Endothelial cell of umbilical vein (primary cell): ENCODE results near the gene RAB3IL1. TPM values are rescaled to one million over a fixed set of nuclear protein-coding genes. Genes with fewer than 3 reads are reported as not detected.

Source experiments
- BruUV-seq: library from RNA; stranded (reverse); fragments of 400-500 nt; replicated peaks from 2 replicates; lab custom pipeline; 2021; lab: Mats Ljungman, UMichigan
- CTCF ChIA-PET: fragments of 300-600, 350-600 bp; sonication (Branson Sonifier 250); formaldehyde crosslinking; loops from one replicate; lab custom pipeline; 2021; ENCODE audit warnings: antibody characterized with exemption, inconsistent platforms; lab: Charles Lee
- POLR2A ChIA-PET: fragments of 300-600, 350-600 bp; sonication (Branson Sonifier 250); formaldehyde crosslinking; loops from one replicate; lab custom pipeline; 2021; ENCODE audit warnings: antibody characterized with exemption, inconsistent platforms; lab: Charles Lee
- DNase-seq: peaks from one replicate; pipeline ENCODE4 v3.0.0-alpha.2; 2011; ENCODE audit warnings: low read depth, low spot score
- FAIRE-seq: peaks from 2 replicates; lab custom pipeline; 2011; peaks lifted over from hg19 to GRCh38; lab: Jason Lieb, UNC
- H2AFZ ChIP-seq: 2 replicates; pipeline ENCODE4 v1.6.0; 2012; ENCODE audit warnings: low read depth, low read length, control low read depth, inconsistent platforms
- H3K27ac ChIP-seq: 2 replicates; pipeline ENCODE4 v1.5.1; 2011; ENCODE audit warnings: low read depth, mild to moderate bottlenecking, control low read depth, low read length, moderate library complexity; ENCODE audit not compliant: insufficient read depth
- H3K27me3 ChIP-seq, 2 experiments: 2 replicates each; pipeline versions ENCODE4 v1.6.0 to v1.6.1; 2011; ENCODE audit warnings: low read length in 2 of 2, mixed read lengths in 1 of 2; ENCODE audit not compliant: control insufficient read depth in 2 of 2, insufficient read depth in 2 of 2
- H3K36me3 ChIP-seq, 2 experiments: 2 replicates in 1 of 2; 3 replicates in 1 of 2; pipeline ENCODE4 v1.5.1; 2011; ENCODE audit warnings: low read length in 2 of 2, mild to moderate bottlenecking in 1 of 2, moderate library complexity in 1 of 2; ENCODE audit not compliant: control insufficient read depth in 2 of 2, insufficient read depth in 2 of 2; ENCODE audit errors: extremely low read depth in 1 of 2
- H3K4me1 ChIP-seq: 3 replicates; pipeline ENCODE4 v1.5.1; 2011; ENCODE audit warnings: mild to moderate bottlenecking, low read length; ENCODE audit not compliant: control insufficient read depth, insufficient read depth; ENCODE audit errors: extremely low read depth
- H3K4me2 ChIP-seq: 2 replicates; pipeline ENCODE4 v1.6.1; 2011; ENCODE audit warnings: low read length, control low read depth, mixed read lengths; ENCODE audit not compliant: insufficient read depth
- H3K4me3 ChIP-seq, 3 experiments: fragments of 200-600 bp in 1 of 3; sonication (generic), shearing (Covaris generic) in 1 of 3; replicated peaks in 1 of 3; 2 replicates each; pipeline ENCODE4 v1.5.1; 2011 to 2016; ENCODE audit warnings: control low read depth in 3 of 3, low read length in 3 of 3, mild to moderate bottlenecking in 2 of 3, inconsistent platforms in 1 of 3, low read depth in 1 of 3, moderate library complexity in 1 of 3; ENCODE audit not compliant: insufficient read depth in 1 of 3
- H3K79me2 ChIP-seq: 2 replicates; pipeline ENCODE4 v1.6.0; 2012; ENCODE audit warnings: low read length, inconsistent platforms; ENCODE audit not compliant: control insufficient read depth, insufficient read depth
- H3K9ac ChIP-seq: replicated peaks from 2 replicates; pipeline ENCODE3; 2011; ENCODE audit warnings: low read length, control low read depth; ENCODE audit not compliant: insufficient read depth; ENCODE audit errors: extremely low read depth
- H3K9me1 ChIP-seq: replicated peaks from 3 replicates; pipeline ENCODE4 v1.6.0; 2011; ENCODE audit warnings: mild to moderate bottlenecking, low read length; ENCODE audit not compliant: control insufficient read depth, insufficient read depth; ENCODE audit errors: extremely low read depth
- H3K9me3 ChIP-seq: replicated peaks from 2 replicates; pipeline ENCODE4 v1.5.1; 2012; ENCODE audit warnings: low read length, inconsistent platforms; ENCODE audit not compliant: control insufficient read depth, insufficient read depth
- H4K20me1 ChIP-seq: replicated peaks from 2 replicates; pipeline ENCODE3; 2011; ENCODE audit warnings: mild to moderate bottlenecking, low read length; ENCODE audit not compliant: control insufficient read depth, insufficient read depth; ENCODE audit errors: extremely low read depth
- EZH2 ChIP-seq: IDR thresholded peaks from 2 replicates; pipeline ENCODE4 v1.6.1; 2012; ENCODE audit warnings: borderline replicate concordance, low read depth, mild to moderate bottlenecking, moderate library complexity, low read length, inconsistent platforms; ENCODE audit not compliant: severe bottlenecking
- FOS ChIP-seq: IDR thresholded peaks from 2 replicates; pipeline ENCODE4 v1.6.1; 2011; ENCODE audit warnings: mild to moderate bottlenecking, low read length, moderate library complexity, borderline replicate concordance; ENCODE audit not compliant: insufficient read depth
- GATA2 ChIP-seq: IDR thresholded peaks from 2 replicates; pipeline ENCODE4 v1.7.0; 2011; ENCODE audit warnings: low read depth, mild to moderate bottlenecking, moderate library complexity, mixed read lengths, low read length; ENCODE audit not compliant: insufficient read length, insufficient read depth
- JUN ChIP-seq: IDR thresholded peaks from 2 replicates; pipeline ENCODE4 v1.6.1; 2011; ENCODE audit warnings: borderline replicate concordance, low read depth; ENCODE audit not compliant: insufficient read length, insufficient read depth
- MYC ChIP-seq: IDR thresholded peaks from one replicate; pipeline ENCODE4 v1.6.1; 2011; ENCODE audit warnings: mild to moderate bottlenecking, low read depth, low read length
- POLR2A ChIP-seq: IDR thresholded peaks from 2 replicates; pipeline ENCODE4 v1.6.1; 2012; ENCODE audit warnings: low read depth, mild to moderate bottlenecking, control low read depth, low read length
- POLR2AphosphoS5 ChIP-seq: IDR thresholded peaks from 2 replicates; pipeline ENCODE4 v1.6.1; 2012; ENCODE audit warnings: low read depth, mild to moderate bottlenecking, control low read depth, low read length, moderate library complexity; ENCODE audit not compliant: insufficient read depth
- dilution Hi-C: fragments of 300-500 bp; cut with MboI; formaldehyde crosslinking; loops from one replicate; pipeline ENCODE4 v1.15.0; 2019; ENCODE audit warnings: low sequenced_read_pairs; ENCODE audit not compliant: extremely low pct_ligation_motif_present
- intact Hi-C: fragments of 100-400 bp; cut with micrococcal nuclease; formaldehyde crosslinking; loops from one replicate; pipeline ENCODE4 v1.10.0; 2022
- polyA plus RNA-seq, 4 experiments: library from polyadenylated mRNA; depleted of rRNA in 3 of 4; stranded (reverse) in 3 of 4; unstranded in 1 of 4; fragments of >200 nt; gene quantifications; 2 replicates each; pipeline versions ENCODE4 v1.2.1 to v1.2.3, GENCODE V29; 2011 to 2012; ENCODE audit warnings: missing spikeins in 1 of 4
- total RNA-seq: library from RNA; stranded (reverse); gene quantifications from 2 replicates; pipeline ENCODE4 v1.2.3, GENCODE V29; 2021
- TF ChIP-seq, protein P1 (sequence below), 2 donors: IDR thresholded peaks; 1 replicate in 1 of 2; 2 replicates in 1 of 2; pipeline ENCODE4 v1.5.1; 2011; ENCODE audit warnings: low read length in 2 of 2, mild to moderate bottlenecking in 2 of 2, moderate library complexity in 2 of 2, control low read depth in 1 of 2, inconsistent platforms in 1 of 2, low read depth in 1 of 2; ENCODE audit not compliant: insufficient read depth in 1 of 2; ENCODE audit errors: extremely low read depth in 1 of 2
- TF ChIP-seq, protein P2 (sequence below): IDR thresholded peaks from 2 replicates; pipeline ENCODE4 v1.6.1; 2011; ENCODE audit not compliant: insufficient read depth, insufficient read length

Gene RAB3IL1
- total and polyA plus RNA-seq, 2 donors (not counting 3 experiments of a cell fraction or from before 2014, with no cell fraction given), result 1.8 to 3.6 TPM

DNA sequence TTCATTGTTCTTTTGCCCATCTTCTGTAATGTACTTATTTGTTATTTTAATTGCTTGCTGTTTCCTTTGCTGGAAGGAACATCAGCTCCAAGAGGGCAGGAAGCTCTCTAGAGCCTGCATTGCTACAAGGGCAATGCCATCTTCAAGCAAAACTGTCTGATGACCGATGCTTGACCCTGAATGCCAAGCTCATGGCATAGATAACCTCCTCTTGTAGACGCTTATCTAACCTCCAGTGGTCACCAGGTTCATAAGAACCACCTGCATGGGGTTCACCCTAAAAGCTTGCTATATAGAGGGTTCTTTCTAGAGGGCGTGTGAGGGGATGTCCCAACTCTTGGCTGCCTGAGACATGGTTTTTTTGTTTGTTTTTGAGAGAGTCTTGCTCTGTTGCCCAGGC lies 42.5 kb downstream of the RAB3IL1 start:
- ChIA-PET CTCF (interaction anchor here (0.8 to 6.6 kb wide), 10 partner anchors 10 to 233 kb away, joined by 3 to 127 read pairs (median 8); no protein-coding TSS in a partner anchor), POLR2A (interaction anchor here (0.7 kb wide), 1 partner anchor 8 kb away, joined by 8 read pairs; no protein-coding TSS in a partner anchor)
- Histone ChIP-seq H3K4me3 (no peak overlapping the region), H3K9me1 (no peaks in the 10 kb centered on the region), H3K9me3 (no peaks in the 10 kb centered on the region), H3K27ac (no peak overlapping the region), H3K4me1 (peaks cover 12% of the 10 kb centered on the region), H3K9ac (no peak overlapping the region), H3K4me2 (no peak overlapping the region), H3K27me3 (no peaks in the 10 kb centered on the region), H2AFZ (no peak overlapping the region), H3K36me3 (peaks cover 11 to 28% of the 10 kb centered on the region in 2 experiments), H4K20me1 (no peaks in the 10 kb centered on the region), H3K79me2 (peaks cover under 1% of the 10 kb centered on the region)
- DNase-seq (no peak), FAIRE-seq (no peak)
- no peak for TF ChIP-seq POLR2AphosphoS5
- TF ChIP-seq, protein P1, sequence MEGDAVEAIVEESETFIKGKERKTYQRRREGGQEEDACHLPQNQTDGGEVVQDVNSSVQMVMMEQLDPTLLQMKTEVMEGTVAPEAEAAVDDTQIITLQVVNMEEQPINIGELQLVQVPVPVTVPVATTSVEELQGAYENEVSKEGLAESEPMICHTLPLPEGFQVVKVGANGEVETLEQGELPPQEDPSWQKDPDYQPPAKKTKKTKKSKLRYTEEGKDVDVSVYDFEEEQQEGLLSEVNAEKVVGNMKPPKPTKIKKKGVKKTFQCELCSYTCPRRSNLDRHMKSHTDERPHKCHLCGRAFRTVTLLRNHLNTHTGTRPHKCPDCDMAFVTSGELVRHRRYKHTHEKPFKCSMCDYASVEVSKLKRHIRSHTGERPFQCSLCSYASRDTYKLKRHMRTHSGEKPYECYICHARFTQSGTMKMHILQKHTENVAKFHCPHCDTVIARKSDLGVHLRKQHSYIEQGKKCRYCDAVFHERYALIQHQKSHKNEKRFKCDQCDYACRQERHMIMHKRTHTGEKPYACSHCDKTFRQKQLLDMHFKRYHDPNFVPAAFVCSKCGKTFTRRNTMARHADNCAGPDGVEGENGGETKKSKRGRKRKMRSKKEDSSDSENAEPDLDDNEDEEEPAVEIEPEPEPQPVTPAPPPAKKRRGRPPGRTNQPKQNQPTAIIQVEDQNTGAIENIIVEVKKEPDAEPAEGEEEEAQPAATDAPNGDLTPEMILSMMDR (IDR thresholded peaks at IDR 0.05; ENCODE audit: extremely low read depth in 1 of 2, insufficient read depth in 1 of 2, low read depth in 1 of 2, low read length in 2 of 2), result no peak
- TF ChIP-seq, protein P2, sequence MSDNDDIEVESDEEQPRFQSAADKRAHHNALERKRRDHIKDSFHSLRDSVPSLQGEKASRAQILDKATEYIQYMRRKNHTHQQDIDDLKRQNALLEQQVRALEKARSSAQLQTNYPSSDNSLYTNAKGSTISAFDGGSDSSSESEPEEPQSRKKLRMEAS, result no peak
- TF ChIP-seq EZH2, result no peak
- TF ChIP-seq FOS, result no peak
- no peak for TF ChIP-seq MYC
- no peak for TF ChIP-seq JUN
- TF ChIP-seq GATA2, result no peak
- TF ChIP-seq POLR2A, result no peak
- BruUV-seq, result no TSS peak
- intact Hi-C loops, result no loop called here
- dilution Hi-C loops, result no loop called here
